ENCODE measurements around the gene CTAGE6. TPM values are rescaled to one million over a fixed set of nuclear protein-coding genes. Genes with fewer than 3 reads are reported as not detected.
A peak's percentile ranks its signal among the peaks of the same experiment; 100 is the strongest.
"Not testable (repeated sequence)": the region's sequence is repeated elsewhere in the genome, so short reads cannot be mapped to it uniquely, and the experiment has no call there.

Gene CTAGE6
- total RNA-seq, 4 donors from 2014 or later: 1.5 to 2.9 (median 1.7) TPM; not detected in 1

DNA sequence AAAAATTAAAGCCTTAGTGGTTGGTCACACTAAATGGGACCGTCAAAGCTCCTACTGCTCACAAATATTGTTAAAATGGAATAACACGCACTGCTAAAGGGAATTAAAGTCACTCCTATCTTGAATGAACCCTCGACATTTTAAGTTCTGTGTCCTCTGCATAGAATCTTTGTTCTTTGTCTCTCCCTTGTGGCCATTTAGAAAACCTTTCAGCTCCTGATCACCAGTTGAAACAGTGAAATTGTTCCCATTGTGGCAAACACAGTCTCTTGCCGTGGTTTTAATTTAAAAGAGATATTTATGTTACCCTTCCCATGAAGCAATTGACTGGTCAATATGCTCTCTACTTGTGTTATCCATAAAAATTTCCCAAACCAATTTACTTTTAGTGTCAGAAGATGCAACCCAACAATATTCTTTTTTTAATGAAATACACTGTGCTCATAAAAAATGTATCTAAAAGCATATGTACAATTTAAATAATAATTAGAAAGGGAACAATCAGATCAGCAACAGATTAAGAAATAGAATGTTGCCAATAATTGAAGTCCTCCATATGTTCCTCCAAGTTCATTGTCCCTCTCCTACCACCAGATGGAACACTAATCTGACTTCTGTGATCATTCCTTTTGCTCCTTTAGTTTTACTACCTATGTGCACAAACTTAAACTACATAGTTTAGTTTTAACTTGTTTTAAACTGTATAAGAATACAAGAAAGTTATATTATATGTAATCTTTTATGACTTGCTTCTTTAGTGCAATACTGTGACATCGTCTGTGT, 20.3 kb downstream of the CTAGE6 start:
- not testable (repeated sequence) for H3K27ac ChIP-seq, H3K4me1 ChIP-seq, H3K4me3 ChIP-seq, H3K27me3 ChIP-seq, DNase-seq, H3K36me3 ChIP-seq, H3K9me3 ChIP-seq
- TF ChIP-seq CTCF (IDR thresholded peaks at IDR 0.05): peak; percentile 18 to 82 (median 60)

GRCh38 chr7:143735962-143736361, 21.5 kb downstream of the CTAGE6 start:
- Histone ChIP-seq H3K27ac (no peak overlapping the region), H3K4me3 (no peak overlapping the region), H3K4me1 (no peaks in the 10 kb centered on the region), H3K36me3 (no peaks in the 10 kb centered on the region), H3K27me3 (no peaks in the 10 kb centered on the region), H3K9me3 (no peaks in the 10 kb centered on the region)
- no peak for TF ChIP-seq POLR2A (IDR thresholded peaks at IDR 0.05)
- no peak for TF ChIP-seq CTCF (IDR thresholded peaks at IDR 0.05)
- DNase-seq: no peak

DNA sequence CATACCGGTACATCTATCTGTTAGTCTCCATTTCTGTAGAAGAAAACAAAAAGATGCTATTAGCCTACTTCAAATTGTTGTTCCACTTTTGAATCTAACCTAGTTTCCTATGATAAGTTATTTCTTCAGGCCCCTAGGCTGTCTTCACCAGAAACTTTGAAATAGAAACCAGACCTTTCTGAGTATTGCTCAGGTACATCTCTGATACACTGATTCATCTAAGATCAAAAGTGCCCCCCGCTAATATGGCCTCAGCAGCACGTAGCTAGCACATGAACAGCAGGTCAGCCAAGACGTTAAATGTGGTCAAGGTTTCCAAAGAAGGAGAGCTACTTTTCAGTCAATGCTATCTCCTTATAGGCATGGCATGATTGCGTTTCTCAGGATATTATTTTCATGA, 23.6 kb downstream of the CTAGE6 start:
- Histone ChIP-seq H3K4me3 (no peak overlapping the region), H3K36me3 (no peaks in the 10 kb centered on the region), H3K9me3 (no peaks in the 10 kb centered on the region), H3K27me3 (no peaks in the 10 kb centered on the region), H3K27ac (no peak overlapping the region), H3K4me1 (no peaks in the 10 kb centered on the region)
- no peak for DNase-seq
- TF ChIP-seq POLR2A (IDR thresholded peaks at IDR 0.05) (no peak), CTCF (IDR thresholded peaks at IDR 0.05) (no peak)

GRCh38 chr7:143728333-143728862, 29.1 kb downstream of the CTAGE6 start:
- H3K27me3 ChIP-seq: no peaks in the 10 kb centered on the region
- no peak for TF ChIP-seq CTCF (IDR thresholded peaks at IDR 0.05)
- TF ChIP-seq POLR2A (IDR thresholded peaks at IDR 0.05): no peak
- DNase-seq: no peak
- no peaks in the 10 kb centered on the region for H3K9me3 ChIP-seq
- H3K4me3 ChIP-seq: no peak overlapping the region
- H3K4me1 ChIP-seq: no peaks in the 10 kb centered on the region
- no peak overlapping the region for H3K27ac ChIP-seq
- H3K36me3 ChIP-seq: no peaks in the 10 kb centered on the region

DNA sequence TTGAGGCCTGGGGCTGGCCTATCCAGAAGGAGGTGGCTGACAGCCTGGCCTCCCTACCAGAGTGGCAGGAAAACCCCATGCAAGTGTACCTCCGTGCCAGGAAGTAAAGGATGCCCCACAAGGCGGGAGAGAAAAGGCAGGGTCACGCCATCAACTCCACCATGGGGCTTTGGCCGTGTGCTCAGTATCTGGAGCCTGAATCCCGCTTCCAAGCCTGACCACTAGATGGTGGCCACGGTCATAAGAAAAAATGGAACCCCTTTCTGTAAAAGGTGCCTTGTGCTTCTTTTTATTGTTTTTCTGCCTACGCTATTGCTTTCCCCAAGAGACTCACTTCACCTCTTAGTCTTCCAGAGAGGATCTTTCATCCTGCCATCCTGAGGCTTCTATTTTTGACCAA, 29.9 kb downstream of the CTAGE6 start:
- not testable (repeated sequence) for H3K4me3 ChIP-seq, DNase-seq, H3K4me1 ChIP-seq, H3K36me3 ChIP-seq, H3K9me3 ChIP-seq, H3K27me3 ChIP-seq, H3K27ac ChIP-seq

DNA sequence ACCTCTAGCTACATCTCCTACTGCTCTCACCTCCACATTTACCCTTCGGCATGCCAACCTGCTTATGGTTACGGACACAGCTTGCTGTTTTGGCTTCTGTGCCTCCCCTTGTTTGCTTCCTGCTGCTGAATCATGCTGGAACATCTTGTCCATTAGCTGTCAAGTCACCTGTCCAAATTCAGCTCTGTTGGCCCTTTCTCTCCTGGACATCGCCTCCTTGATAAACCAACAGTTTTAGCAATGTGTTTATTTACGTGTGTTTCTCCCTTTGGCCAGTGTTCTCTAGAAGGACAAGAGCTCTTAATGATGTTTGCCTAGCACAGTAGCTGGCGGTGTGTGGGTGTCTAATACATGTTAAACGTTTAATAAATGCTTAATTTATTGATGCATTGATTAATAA, 31.4 kb downstream of the CTAGE6 start:
- not testable (repeated sequence) for H3K9me3 ChIP-seq, DNase-seq, H3K4me1 ChIP-seq

DNA sequence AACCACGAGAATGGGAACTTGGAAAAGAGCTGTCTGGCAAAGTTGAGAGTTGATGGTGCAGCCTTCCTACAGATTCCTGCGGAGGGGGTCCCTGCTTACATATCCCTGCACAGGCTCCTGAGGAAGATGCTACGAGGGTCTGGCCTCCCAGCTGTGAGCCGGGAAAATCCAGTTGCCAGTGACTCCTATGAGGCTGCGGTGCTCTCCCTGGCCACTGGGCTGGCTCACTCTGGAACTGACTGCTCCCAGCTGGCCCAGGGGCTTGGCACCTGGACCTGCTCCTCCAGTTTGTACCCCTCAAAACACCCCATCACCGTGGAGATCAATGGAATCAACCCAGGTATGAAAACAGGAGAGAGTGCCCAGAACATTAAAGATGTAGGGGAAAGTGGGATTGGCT, 37.2 kb downstream of the CTAGE6 start:
- not testable (repeated sequence) for H3K27ac ChIP-seq, H3K36me3 ChIP-seq, H3K9me3 ChIP-seq, DNase-seq, H3K4me3 ChIP-seq, H3K4me1 ChIP-seq, H3K27me3 ChIP-seq

More for the DNA sequence above, 31.4 kb downstream of the CTAGE6 start:
- H3K27ac ChIP-seq, H3K36me3 ChIP-seq, H3K4me3 ChIP-seq, H3K27me3 ChIP-seq: not testable (repeated sequence)

DNA sequence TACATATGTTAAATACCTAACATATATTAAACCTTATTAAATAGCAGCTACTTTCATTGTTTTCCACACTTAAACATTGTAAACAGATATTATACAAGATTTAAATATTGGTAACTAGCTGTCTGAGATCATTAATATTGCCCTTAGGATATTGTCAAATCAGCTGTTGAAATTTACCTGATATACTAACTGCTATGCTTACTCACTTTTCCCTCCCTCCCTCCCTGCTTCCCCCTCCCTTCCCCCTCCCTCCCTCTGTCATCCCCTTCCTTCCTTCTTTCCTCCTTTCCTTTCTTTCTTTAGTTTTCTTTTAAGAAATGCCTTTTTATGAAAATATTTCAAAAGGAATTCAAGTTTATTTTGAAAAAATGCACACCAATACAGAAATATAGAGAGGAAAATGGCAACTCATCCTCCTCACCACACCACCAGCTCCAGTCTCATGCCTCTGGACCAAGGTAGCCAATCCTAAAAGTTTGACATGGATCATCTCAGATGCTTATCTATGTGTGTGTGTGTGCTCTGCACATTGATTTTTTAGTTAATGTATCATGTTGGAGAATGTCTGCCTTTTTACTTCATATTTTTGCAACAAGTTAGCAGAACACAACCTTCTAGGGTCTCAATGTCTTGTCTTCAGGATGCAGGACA, 41.8 kb downstream of the CTAGE6 start:
- H3K36me3 ChIP-seq, DNase-seq, H3K4me3 ChIP-seq, H3K27me3 ChIP-seq, H3K27ac ChIP-seq, H3K9me3 ChIP-seq, H3K4me1 ChIP-seq: not testable (repeated sequence)

GRCh38 chr7:143714581-143715454, 42.7 kb downstream of the CTAGE6 start:
- not testable (repeated sequence) for H3K27me3 ChIP-seq, H3K9me3 ChIP-seq, H3K36me3 ChIP-seq, H3K27ac ChIP-seq, H3K4me1 ChIP-seq, DNase-seq, H3K4me3 ChIP-seq

DNA sequence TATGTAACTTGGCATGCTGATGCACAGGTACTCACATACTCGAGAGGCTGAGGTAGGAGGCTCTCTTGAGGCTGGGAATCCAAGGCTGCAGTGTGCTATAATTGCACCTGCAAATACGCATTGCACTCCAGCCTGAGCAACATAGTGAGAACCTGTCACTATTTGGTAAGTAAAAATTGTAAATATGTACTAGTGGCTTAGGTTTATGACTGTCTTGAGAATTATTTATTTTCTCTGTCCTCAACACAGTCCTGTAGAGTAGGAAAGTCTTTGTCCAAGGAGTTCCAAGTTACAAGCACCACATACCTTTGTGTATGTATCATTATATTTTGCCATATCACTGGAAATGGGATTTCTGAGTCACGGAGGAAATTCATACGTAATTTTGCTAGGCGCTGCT, 45.1 kb downstream of the CTAGE6 start:
- H3K9me3 ChIP-seq, H3K4me1 ChIP-seq, H3K27ac ChIP-seq, H3K4me3 ChIP-seq, H3K27me3 ChIP-seq, DNase-seq, H3K36me3 ChIP-seq: not testable (repeated sequence)
